SK-N-SH (cell line): Measurements from ENCODE around the gene AAMP.

Experiments used
- CHD2 ChIP-seq: fragments of 150-350 bp; IDR thresholded peaks from 2 replicates; pipeline ENCODE4 v1.6.1; 2018; ENCODE audit warnings: low read length; ENCODE audit not compliant: partially characterized antibody
- EP300 ChIP-seq, 2 experiments: IDR thresholded peaks; 2 replicates each; pipeline versions ENCODE4 v1.4.0 to v1.6.1; 2012; ENCODE audit warnings: borderline replicate concordance in 1 of 2, low read depth in 1 of 2, low read length in 1 of 2
- FOSL2 ChIP-seq: IDR thresholded peaks from 2 replicates; pipeline ENCODE4 v1.4.0; 2012; ENCODE audit warnings: low read depth, mild to moderate bottlenecking, moderate library complexity, borderline replicate concordance
- JUND ChIP-seq: IDR thresholded peaks from 2 replicates; pipeline ENCODE4 v1.4.0; 2012
- POLR2AphosphoS5 ChIP-seq: IDR thresholded peaks from 2 replicates; pipeline ENCODE4 v1.6.1; 2012; ENCODE audit warnings: low read depth, low read length
- REST ChIP-seq: IDR thresholded peaks from 2 replicates; pipeline ENCODE4 v1.6.1; 2012; ENCODE audit warnings: mild to moderate bottlenecking, low read depth, low read length, moderate library complexity
- SMC3 ChIP-seq: IDR thresholded peaks from 2 replicates; pipeline ENCODE4 v1.6.1; 2012; ENCODE audit warnings: low read depth, low read length, improper control_type of control experiment
- YY1 ChIP-seq: IDR thresholded peaks from 2 replicates; pipeline ENCODE4 v1.4.0; 2012; ENCODE audit warnings: low read depth, mild to moderate bottlenecking

GRCh38 chr2:218260166-218260565 lies 9.8 kb downstream of the AAMP start:
- TF ChIP-seq EP300 (IDR thresholded peaks at IDR 0.05; ENCODE audit: borderline replicate concordance in 1 of 2, low read depth in 1 of 2, low read length in 1 of 2) (no peak), CHD2 (no peak), JUND (no peak), REST (no peak), POLR2AphosphoS5 (no peak), FOSL2 (no peak), SMC3 (no peak), YY1 (no peak)
